ENCODE measurements around the gene RPS6KB1. TPM values are rescaled to one million over a fixed set of nuclear protein-coding genes. Genes with fewer than 3 reads are reported as not detected.
"Not testable (repeated sequence)": the region's sequence is repeated elsewhere in the genome, so short reads cannot be mapped to it uniquely, and the experiment has no call there.

Gene RPS6KB1
- total RNA-seq, 1 donor from 2014 or later: 38.8 TPM

DNA sequence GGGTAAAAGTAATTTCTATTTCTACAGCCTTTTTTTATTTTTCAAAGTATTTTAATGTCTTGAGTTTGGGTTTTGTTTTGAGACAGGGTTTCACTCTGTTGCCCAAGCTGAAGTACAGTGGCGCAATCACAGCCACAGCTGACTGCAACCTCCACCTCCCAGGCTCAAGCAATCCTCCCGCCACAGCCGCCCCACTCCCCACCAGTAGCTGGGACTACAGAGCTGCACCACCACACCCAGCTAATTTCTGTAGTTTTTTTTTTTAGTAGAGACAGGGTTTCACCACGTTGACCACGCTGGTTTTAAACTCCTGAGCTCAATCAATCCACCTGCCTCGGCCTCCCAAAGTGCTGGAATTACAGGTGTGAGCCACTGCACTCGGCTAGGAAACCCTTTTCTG lies 44.1 kb upstream of the RPS6KB1 start:
- no peaks in the 10 kb centered on the region for H3K27me3 Mint-ChIP-seq
- H3K4me1 Mint-ChIP-seq (ENCODE audit: unreplicated experiment): peaks cover 50% of the 10 kb centered on the region
- peak overlapping the region; percentile 20 for H3K4me3 Mint-ChIP-seq
- peak overlapping the region; percentile 86 for H3K27ac Mint-ChIP-seq
- TF ChIP-seq, protein P1, sequence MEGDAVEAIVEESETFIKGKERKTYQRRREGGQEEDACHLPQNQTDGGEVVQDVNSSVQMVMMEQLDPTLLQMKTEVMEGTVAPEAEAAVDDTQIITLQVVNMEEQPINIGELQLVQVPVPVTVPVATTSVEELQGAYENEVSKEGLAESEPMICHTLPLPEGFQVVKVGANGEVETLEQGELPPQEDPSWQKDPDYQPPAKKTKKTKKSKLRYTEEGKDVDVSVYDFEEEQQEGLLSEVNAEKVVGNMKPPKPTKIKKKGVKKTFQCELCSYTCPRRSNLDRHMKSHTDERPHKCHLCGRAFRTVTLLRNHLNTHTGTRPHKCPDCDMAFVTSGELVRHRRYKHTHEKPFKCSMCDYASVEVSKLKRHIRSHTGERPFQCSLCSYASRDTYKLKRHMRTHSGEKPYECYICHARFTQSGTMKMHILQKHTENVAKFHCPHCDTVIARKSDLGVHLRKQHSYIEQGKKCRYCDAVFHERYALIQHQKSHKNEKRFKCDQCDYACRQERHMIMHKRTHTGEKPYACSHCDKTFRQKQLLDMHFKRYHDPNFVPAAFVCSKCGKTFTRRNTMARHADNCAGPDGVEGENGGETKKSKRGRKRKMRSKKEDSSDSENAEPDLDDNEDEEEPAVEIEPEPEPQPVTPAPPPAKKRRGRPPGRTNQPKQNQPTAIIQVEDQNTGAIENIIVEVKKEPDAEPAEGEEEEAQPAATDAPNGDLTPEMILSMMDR (conservative IDR thresholded peaks at IDR 0.05): no peak
- H3K9me3 Mint-ChIP-seq: peaks cover 4% of the 10 kb centered on the region
- H3K36me3 Mint-ChIP-seq: no peaks in the 10 kb centered on the region
- DNase-seq (ENCODE audit: extremely low spot score, unreplicated experiment): no peak

DNA sequence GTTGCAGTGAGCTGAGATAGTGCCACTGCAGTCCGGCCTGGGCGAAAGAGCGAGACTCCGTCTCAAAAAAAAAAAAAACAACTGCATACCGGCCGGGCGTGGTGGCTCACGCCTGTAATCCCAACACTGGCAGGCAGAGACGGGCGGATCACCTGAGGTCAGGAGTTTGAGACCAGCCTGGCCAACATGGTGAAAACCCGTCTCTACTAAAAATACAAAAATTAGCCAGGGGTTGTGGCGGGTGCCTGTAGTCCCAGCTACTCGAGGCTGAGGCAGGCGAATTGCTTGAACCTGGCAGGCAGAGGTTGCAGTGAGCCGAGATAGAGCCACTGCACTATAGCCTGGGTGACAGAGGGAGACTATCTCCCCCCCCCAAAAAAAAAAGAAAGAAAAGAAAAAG lies 42.6 kb upstream of the RPS6KB1 start:
- H3K27ac Mint-ChIP-seq; H3K9me3 Mint-ChIP-seq; DNase-seq (ENCODE audit: extremely low spot score, unreplicated experiment); H3K4me3 Mint-ChIP-seq; H3K36me3 Mint-ChIP-seq; H3K27me3 Mint-ChIP-seq: not testable (repeated sequence)
- H3K4me1 Mint-ChIP-seq (ENCODE audit: unreplicated experiment): peaks cover 49% of the 10 kb centered on the region

DNA sequence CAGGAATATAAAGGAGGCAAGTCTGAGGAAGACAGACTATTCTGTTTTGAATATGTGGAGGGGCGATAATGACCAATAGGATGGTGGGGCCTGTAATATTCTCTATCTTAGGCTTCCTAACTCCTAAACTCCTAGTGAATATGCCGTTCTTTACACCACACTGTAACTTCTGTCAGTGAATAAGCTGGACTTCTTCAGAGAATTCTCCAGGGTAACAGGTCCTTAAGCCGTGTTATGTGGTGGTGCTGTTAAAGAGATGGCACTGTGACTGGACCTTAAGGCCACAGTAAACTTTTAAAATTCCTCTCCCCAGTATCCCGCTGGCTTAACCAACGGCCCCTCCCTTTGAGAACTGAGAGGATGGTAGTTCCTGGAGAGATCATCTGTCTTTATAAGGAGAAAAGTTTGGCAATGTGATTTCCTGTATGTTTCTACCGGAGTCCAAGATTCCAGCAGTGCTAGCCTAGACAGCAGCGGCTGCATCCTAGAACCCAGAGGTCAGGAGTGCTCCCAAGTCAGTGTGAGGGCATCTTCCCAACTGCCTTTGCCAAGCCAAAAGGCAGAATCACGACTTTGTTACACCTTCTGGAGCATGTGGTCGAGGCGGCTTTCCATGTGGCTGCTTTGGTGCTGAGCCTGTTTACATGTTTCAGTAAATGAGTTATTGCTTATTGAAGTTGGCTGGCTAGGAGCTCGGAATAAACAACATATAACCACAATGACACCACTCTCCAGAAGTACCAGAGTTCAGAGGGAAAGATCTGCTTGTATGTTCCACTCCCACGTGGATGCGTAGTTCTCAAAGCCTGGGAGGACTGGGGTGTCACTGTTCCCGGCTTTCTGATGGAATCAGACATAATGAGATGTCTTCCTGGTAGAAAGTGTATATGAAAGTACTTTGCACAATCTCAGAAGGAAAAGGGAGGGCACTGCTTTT lies 41.2 kb upstream of the RPS6KB1 start:
- DNase-seq (ENCODE audit: extremely low spot score, unreplicated experiment): no peak
- Mint-ChIP-seq H3K36me3 (no peaks in the 10 kb centered on the region), H3K4me3 (peak overlapping the region; percentile 39), H3K27ac (peak overlapping the region; percentile 32), H3K9me3 (peaks cover 4% of the 10 kb centered on the region), H3K27me3 (no peaks in the 10 kb centered on the region), H3K4me1 (ENCODE audit: unreplicated experiment) (peaks cover 43% of the 10 kb centered on the region)
- TF ChIP-seq, protein P1 (conservative IDR thresholded peaks at IDR 0.05): no peak

DNA sequence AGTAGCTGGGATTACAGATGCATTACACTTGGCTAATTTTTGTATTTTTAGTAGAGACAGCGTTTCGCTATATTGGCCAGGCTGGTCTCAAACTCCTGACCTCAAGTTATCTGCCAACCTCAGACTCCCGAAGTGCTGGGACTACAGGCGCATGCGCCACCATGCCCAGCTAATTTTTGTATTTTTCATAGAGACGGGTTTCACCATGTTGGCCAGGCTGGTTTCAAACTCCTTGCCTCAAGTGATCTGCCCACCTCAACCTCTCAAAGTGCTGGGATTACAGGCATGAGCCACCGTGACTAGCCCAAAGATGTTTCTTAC lies 40.1 kb upstream of the RPS6KB1 start:
- not testable (repeated sequence) for DNase-seq (ENCODE audit: extremely low spot score, unreplicated experiment); H3K36me3 Mint-ChIP-seq; H3K4me3 Mint-ChIP-seq; H3K9me3 Mint-ChIP-seq; H3K27me3 Mint-ChIP-seq
- Mint-ChIP-seq H3K4me1 (ENCODE audit: unreplicated experiment) (peaks cover 42% of the 10 kb centered on the region), H3K27ac (peak overlapping the region; percentile 83)

DNA sequence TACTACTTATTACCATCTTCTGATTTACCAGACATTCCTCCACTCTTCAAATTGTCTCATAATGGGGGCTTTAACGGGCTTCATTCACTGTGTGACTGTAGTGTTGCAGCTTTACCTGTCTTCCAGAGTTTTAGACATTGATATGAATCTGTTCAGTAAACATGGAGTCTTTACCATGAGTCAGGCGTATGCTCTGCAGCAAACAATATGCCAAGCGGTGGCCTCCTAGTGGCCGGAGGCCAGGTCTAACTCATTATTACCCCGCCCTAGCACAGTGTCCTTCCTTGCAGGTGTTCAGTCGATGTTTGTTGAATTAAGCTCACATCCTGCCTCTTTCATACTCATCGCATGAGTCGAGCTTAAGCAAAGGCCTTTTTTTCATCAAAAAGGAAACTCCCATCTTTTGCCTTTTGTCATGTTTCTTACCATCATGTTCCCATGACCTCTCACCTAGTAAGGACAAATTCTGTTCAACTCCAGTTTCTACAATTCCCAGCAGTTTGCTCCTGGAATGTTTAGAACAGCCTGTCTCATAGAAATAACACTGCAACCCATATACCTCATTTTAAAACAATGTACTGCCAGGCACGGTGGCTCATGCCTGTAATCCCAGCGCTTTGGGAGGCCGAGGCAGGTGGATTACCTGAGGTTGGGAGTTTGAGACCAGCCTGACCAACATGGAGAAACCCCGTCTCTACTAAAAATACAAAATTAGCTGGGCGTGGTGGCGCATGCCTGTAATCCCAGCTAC lies 39.6 kb upstream of the RPS6KB1 start:
- peak overlapping the region; percentile 83 for H3K27ac Mint-ChIP-seq
- H3K4me3 Mint-ChIP-seq: no peak overlapping the region
- H3K9me3 Mint-ChIP-seq: peaks cover 4% of the 10 kb centered on the region
- TF ChIP-seq, protein P1 (conservative IDR thresholded peaks at IDR 0.05): peak; percentile 63
- H3K27me3 Mint-ChIP-seq: no peaks in the 10 kb centered on the region
- H3K36me3 Mint-ChIP-seq: no peaks in the 10 kb centered on the region
- no peak for DNase-seq (ENCODE audit: extremely low spot score, unreplicated experiment)
- H3K4me1 Mint-ChIP-seq (ENCODE audit: unreplicated experiment): peaks cover 45% of the 10 kb centered on the region

DNA sequence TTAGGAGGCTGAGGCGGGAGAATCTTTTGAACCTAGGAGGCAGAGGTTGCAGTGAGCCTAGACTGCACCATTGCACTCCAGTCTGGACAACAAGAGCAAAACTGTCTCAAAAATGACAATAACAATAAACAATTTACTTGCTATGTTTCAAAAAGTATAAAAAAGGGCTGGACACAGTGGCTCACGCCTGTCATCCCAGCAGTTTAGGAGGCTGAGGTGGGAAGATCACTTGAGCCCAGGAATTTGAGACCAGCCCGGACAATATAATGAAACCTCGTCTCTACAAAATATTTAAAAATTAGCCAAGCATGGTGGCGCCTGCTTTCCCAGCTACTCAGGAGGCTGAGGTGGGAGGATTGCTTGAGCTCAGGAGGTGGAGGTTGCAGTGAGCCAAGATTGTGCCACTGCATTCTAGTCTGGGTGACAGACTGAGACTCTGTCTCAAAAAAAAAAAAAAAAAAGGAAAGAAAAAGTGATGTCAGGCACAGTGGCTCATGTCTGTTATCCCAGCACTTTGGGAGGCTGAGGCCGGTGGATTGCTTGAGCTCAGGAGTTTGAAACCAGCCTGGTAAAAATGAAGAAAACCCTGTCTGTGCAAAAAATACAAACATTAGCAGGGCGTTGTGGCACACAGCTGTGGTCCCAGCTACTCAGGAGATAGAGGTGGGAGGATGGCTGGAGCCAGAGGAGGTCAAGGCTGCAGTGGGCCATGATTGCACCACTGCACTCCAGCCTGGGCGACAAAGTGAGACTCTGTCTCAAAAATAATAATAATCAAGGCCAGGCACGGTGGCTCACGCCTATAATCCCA lies 38.8 kb upstream of the RPS6KB1 start:
- not testable (repeated sequence) for H3K4me3 Mint-ChIP-seq; H3K36me3 Mint-ChIP-seq; H3K9me3 Mint-ChIP-seq; DNase-seq (ENCODE audit: extremely low spot score, unreplicated experiment); H3K27me3 Mint-ChIP-seq
- Mint-ChIP-seq H3K27ac (peak overlapping the region; percentile 83), H3K4me1 (ENCODE audit: unreplicated experiment) (peaks cover 43% of the 10 kb centered on the region)
